Hypothalamus (tissue), 51 donors: ENCODE results near the gene LEUTX.
"Not testable (repeated sequence)": the region's sequence is repeated elsewhere in the genome, so short reads cannot be mapped to it uniquely, and the experiment has no call there.

Experiments
- DNase-seq, 51 donors: peaks; one replicate each; lab custom pipeline; 2025; lab: John Stamatoyannopoulos, UW

Gene LEUTX

DNA sequence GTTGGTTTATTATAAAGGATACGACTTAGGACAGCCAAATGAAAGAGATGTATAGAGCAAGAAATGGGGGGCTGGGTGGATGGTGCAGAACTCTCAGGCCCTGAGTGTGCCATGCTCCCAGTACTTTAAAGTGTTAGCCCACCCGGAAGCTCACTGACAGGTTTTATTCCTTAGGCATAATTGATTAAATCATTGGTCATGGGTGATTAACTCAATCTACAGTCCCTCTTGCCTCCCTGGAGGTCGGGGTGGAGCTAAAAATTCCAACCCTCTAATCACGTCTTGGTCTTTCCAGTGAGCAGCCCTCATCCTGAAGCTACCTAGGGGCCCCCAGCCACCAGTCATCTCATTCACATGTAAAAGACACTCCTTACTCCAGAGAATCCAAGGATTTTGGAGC, 9.9 kb upstream of the LEUTX start:
- no peak for DNase-seq

DNA sequence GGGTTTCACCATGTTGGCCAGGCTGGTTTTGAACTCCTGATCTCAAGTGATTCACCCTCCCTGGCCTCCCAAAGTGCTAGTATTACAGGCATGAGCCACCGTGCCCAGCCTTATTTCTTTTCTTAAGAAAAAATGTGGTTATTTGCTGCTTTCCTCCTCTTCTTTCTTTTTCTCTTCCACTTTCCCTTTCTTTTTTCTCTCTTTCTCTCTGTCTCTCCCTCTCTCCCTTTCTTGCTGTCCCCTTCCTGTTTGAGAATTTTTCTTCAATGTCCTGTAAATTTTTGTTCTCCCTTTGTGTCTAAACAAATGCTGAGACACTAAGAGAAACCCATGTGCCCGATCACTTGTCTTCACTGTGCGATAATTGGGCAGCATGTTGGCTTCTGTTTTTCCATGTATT, 2.2 kb downstream of the LEUTX start:
- no peak for DNase-seq

DNA sequence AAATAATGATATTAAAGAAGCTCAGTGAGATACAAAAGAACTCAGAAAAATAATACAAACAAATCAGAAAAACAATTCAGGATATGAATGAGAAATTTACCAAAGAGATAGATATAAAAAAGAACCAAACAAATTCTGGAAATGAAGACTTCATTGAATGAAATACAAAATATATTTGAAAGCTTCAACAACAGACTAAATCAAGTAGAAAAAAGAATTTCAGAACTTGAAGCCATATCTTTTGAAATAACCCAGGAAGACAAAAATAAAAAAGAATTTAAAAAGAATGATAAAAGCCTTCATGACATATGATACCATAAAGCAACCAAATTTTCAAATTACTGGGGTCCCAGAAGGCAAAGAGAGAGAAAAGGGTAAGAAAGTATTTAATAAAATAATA, 9.6 kb downstream of the LEUTX start:
- DNase-seq: no peak

GRCh38 chr19:39792999-39793546, 14.4 kb downstream of the LEUTX start:
- DNase-seq: peak in 47 of 51 donors; percentile 1 to 82 (median 44)

- DNase-seq: no peak
Observed at GRCh38 chr19:39795001-39795400, 16.3 kb downstream of the LEUTX start.

GRCh38 chr19:39796000-39796498, 17.4 kb downstream of the LEUTX start:
- DNase-seq: no peak

DNA sequence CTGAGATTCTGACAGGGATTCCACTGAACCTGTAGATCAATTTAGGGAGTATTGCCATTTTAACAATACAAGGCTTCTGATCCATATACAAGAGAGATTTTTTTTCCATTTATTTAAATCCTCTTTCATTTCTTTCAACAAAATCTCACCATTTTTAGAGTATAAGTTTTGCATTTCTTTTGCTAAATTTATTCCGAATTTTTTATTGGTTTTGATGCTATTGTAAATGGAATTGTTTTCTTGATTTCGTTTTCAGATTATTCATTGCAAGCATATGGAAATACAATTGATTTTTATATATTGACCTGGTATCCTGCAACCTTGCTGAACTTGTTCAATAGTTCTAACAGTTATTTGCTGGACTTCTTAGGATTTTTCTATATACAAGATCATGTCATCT, 18.4 kb downstream of the LEUTX start:
- DNase-seq: no peak

GRCh38 chr19:39802958-39803357, 24.3 kb downstream of the LEUTX start:
- DNase-seq: no peak

DNA sequence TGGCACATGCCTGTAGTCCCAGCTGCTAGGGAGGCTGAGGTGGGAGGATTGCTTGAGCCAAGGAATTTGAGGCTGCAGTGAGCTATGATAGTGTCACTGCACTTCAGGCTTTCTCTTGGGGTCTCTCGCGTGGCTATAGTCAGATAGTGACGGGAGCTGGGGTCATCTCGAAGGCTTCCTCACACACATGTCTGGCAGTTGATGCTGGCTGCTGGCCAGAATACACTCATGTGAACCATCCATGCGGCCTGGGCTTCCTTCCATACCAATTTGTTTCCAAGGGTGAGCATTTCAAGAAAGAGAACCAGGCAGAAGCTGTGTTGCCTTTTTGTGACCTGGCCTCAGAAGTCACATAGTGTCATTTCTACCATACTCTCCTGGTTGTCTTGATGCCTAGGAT, 26.4 kb downstream of the LEUTX start:
- no peak for DNase-seq

- no peak for DNase-seq
Observed at GRCh38 chr19:39807846-39808364, 29.3 kb downstream of the LEUTX start.

DNA sequence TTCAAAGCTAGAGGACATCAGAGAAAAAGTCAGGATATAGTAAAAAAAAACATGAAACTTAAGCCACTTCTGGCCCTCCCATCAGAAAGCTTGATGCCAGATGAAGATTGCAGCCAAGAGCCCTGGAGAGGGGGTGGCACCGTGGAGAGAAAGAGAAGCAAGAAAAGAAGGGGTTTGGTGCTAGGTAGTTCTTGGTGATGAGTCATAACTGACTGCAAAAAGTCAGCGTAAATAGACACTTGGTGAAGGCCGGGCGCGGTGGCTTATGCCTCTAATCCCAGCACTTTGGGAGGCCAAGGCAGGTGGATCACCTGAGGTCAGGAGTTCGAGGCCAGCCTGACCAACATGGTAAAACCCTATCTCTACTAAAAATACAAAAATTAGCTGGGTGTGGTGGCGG, 30.0 kb downstream of the LEUTX start:
- not testable (repeated sequence) for DNase-seq

- DNase-seq: no peak
Observed at GRCh38 chr19:39809368-39809767, 30.7 kb downstream of the LEUTX start.

DNA sequence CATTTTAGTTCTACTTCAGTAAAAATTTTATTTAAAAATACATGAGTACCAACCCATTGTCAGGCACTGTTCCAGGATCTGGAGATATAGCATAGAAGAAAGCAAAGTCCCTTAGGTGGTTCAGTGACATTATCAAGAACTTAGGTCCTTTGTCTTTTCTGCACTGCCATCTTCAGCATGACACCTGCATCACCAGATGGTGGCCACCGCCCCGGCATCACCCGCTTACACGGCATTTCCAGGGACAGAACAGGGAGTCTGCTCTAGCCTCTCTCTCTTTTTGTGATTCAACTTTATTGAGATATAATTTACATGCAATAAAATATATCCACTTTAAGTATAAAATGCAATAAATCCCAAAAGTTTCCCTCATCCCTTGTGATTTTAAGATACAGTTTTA, 31.8 kb downstream of the LEUTX start:
- DNase-seq: no peak

DNA sequence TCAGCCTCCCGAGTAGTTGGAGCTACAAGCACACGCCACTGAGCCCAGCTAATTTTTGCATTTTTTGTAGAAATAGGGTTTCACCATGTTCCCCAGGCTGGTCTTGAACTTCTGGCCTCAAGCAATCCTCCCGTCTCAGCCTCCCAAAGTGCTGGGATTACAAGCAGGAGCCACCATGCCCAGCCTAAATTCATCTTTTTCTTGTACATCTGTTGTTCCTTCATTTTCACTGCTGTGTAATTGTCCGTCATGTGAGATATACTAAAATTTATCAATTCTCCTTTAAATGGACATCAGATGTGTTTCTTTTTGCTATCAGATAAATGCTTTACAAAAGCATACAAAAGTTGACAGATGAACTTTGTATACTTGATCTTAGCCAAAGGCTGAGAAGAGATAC, 32.4 kb downstream of the LEUTX start:
- no peak for DNase-seq

GRCh38 chr19:39813264-39813993, 34.8 kb downstream of the LEUTX start:
- DNase-seq: no peak

DNA sequence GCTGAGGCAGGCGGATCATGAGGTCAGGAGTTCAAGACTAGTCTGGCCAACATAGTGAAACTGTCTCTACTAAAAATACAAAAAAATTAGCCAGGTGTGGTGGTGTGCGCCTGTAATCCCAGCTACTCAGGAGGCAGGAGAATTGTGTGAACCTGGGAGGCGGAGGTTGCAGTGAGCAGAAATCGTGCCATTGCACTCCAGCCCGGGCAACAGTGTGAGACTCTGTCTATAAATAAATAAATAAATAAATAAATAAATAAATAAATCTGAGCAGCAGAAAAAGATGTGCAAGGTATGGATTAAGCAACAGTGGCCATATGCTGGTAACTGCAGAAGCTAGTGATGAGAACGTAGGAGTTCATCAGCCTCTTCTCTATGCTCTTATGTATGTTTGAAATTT, 35.5 kb downstream of the LEUTX start:
- not testable (repeated sequence) for DNase-seq

GRCh38 chr19:39814595-39814994, 35.9 kb downstream of the LEUTX start:
- DNase-seq: no peak

- DNase-seq: no peak
Observed at GRCh38 chr19:39816287-39817048, 37.8 kb downstream of the LEUTX start.

- no peak for DNase-seq
Observed at GRCh38 chr19:39817888-39818561, 39.4 kb downstream of the LEUTX start.

GRCh38 chr19:39818626-39819097, 40.0 kb downstream of the LEUTX start:
- no peak for DNase-seq

- no peak for DNase-seq
Observed at GRCh38 chr19:39819786-39820185, 41.1 kb downstream of the LEUTX start.
